GM06990 (cell line): ENCODE measurements around the gene RBMS1.

Experiments
- DNase-seq: peaks from one replicate; pipeline ENCODE4 v3.0.0-alpha.2; 2011; ENCODE audit not compliant: insufficient read length; ENCODE audit errors: extremely low read depth
- H3K27me3 ChIP-seq: replicated peaks from 2 replicates; pipeline ENCODE4 v1.6.0; 2011; ENCODE audit warnings: low read length; ENCODE audit not compliant: control insufficient read depth, insufficient read depth
- H3K36me3 ChIP-seq: 2 replicates; pipeline ENCODE4 v1.5.1; 2011; ENCODE audit warnings: low read length; ENCODE audit not compliant: control insufficient read depth, insufficient read depth
- H3K4me3 ChIP-seq: replicated peaks from 2 replicates; pipeline ENCODE4 v1.5.1; 2011; ENCODE audit warnings: low read depth, mild to moderate bottlenecking, control low read depth, low read length
- TF ChIP-seq, protein P1 (sequence below): IDR thresholded peaks from 2 replicates; pipeline ENCODE4 v1.5.1; 2011; ENCODE audit warnings: low read length, control low read depth, mild to moderate bottlenecking, inconsistent platforms; ENCODE audit not compliant: insufficient read depth, poor library complexity, severe bottlenecking

Gene RBMS1

DNA sequence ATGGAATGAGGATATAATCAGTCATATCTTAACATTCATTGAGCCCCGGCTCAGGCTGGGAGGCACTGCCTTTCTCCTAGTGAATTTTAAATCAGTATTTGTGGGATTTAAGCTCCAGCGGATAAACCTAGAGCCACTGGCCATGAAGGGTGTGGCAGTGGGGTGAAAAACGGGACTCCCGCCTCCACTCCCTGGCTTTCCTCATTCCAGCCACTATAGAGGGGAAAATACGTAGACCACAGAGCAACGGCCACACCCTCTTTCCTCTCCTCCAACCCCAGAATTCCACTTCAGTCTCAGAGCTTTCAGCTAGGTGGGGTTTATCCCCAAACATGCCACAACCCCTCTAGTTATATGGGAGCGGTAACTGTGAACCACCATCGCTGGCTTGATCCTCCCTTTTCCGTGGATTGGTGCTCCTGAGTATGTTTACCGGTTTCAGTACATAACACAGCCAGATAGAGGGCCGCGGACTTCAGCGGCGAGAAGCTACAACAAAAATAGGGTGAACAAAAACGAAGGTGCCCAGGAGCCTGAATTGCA is 223.0 kb downstream of the RBMS1 start:
- TF ChIP-seq, protein P1, sequence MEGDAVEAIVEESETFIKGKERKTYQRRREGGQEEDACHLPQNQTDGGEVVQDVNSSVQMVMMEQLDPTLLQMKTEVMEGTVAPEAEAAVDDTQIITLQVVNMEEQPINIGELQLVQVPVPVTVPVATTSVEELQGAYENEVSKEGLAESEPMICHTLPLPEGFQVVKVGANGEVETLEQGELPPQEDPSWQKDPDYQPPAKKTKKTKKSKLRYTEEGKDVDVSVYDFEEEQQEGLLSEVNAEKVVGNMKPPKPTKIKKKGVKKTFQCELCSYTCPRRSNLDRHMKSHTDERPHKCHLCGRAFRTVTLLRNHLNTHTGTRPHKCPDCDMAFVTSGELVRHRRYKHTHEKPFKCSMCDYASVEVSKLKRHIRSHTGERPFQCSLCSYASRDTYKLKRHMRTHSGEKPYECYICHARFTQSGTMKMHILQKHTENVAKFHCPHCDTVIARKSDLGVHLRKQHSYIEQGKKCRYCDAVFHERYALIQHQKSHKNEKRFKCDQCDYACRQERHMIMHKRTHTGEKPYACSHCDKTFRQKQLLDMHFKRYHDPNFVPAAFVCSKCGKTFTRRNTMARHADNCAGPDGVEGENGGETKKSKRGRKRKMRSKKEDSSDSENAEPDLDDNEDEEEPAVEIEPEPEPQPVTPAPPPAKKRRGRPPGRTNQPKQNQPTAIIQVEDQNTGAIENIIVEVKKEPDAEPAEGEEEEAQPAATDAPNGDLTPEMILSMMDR, result no peak
- Histone ChIP-seq H3K4me3 (no peak overlapping the region), H3K36me3 (no peaks in the 10 kb centered on the region), H3K27me3 (no peaks in the 10 kb centered on the region; the same call in none of the 2 replicates)
- DNase-seq, result no peak

DNA sequence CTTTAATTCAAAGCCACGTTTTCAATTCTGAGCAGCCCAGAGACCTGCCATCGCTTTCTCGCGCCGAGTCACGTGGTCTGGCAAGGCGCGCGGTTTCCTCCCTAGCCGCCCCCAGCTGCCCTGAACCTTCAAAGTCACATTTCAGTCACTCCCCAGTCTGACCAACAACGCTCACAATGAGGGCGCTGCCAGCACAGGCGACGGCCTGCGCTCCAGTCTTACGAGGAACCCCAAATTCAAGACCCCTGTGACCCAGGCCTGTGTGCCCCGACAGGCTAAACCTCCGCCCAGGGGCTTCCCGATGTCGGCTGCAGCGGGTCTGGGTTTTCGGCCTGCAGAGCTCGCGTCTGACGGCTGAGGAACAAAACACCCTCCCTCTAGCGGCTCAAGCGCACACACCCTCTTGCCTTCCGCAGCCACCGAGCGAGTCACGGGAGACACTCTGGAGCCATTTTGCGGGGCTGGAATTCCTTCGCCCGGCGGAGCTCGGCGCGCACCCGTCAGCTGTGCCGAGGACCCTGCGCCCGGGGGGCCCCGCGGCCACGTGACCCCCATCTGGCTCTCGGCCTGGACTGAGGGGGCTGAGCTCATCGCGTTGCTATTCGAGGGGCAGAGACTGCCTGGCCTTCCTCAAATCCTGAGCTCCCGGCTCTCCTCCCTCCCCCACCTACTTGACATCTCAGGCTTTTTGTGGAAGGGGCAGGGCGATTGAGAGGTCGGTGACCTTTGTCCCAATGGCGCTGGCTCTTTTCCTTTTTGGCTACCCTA is 223.6 kb downstream of the RBMS1 start:
- DNase-seq, result peak; percentile 76
- Histone ChIP-seq H3K4me3 (peak overlapping the region; percentile 28), H3K27me3 (no peaks in the 10 kb centered on the region; the same call in none of the 2 replicates), H3K36me3 (no peaks in the 10 kb centered on the region)
- TF ChIP-seq, protein P1, result peak; percentile 60

DNA sequence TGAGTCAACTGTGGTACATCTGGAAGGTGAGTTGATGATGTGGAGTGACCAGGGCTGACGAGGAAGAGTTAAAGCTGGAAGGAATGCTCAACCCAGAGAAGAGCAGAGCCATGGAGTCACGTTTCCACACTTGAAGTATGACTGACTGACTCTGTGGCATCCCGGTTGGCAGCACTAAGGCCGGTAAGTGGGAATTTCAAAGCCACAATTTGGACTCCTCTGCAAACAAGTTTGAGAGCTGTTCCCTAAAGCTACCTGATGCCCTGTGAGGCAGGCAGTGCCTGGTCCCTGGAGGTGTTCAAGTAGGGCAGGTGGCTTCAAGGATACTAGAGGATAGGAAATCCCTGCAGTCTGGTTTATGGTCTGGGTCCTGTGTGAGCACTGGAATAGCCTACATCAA is 224.2 kb downstream of the RBMS1 start:
- DNase-seq, result no peak
- Histone ChIP-seq H3K36me3 (no peaks in the 10 kb centered on the region), H3K27me3 (no peaks in the 10 kb centered on the region; the same call in none of the 2 replicates), H3K4me3 (no peak overlapping the region)
- TF ChIP-seq, protein P1, result no peak

DNA sequence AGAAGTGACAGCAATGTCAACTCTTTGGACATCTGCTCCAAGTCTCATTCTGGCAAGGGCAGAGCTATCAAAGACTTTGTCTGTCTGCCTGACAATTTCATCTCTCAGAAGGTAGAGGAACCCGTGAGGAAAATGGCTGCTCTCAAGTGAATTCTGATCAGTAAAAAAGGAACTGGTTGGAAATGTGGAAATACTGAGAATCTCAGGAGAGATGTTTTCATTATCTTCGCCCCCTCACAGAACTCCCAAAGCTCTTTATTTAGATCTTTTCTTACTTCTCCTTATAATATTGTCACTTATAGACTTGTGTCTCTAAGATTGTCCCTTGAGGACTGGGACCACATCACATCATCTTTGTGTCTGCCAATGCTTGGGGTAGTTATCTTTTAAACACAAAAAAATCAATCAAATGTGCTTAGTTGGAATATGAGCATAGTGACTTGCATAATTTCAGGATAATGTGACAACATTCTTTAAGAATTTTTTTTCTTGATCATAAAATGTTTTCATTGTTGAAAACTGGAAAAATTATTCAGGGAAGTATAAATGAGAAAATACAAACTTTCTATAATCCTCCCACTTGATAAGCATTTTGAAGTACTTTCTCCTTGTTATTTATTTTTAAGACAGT is 225.3 kb downstream of the RBMS1 start:
- no peaks in the 10 kb centered on the region; the same call in none of the 2 replicates for H3K27me3 ChIP-seq
- TF ChIP-seq, protein P1, result no peak
- H3K4me3 ChIP-seq, result no peak overlapping the region
- H3K36me3 ChIP-seq, result no peaks in the 10 kb centered on the region
- DNase-seq, result no peak

DNA sequence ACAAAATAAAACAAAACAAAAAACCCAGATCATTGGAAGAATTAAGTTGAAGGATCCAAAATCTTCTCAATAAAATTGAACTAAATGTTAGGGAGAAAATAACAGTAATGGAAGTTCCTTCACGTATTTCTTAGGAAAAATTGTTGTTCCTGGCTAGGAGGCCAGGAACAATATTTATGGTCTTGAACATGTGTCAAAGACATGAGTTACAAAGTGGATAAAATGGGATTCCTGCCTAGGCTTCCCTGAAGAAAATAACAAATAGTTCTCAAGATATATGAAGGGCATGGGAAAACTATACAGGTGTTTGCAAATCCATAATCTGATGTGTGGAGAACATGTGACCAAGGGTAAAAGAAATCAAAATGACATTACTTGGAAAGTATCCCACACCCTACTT is 225.9 kb downstream of the RBMS1 start:
- Histone ChIP-seq H3K27me3 (peaks cover under 1% of the 10 kb centered on the region), H3K36me3 (no peaks in the 10 kb centered on the region), H3K4me3 (no peak overlapping the region)
- TF ChIP-seq, protein P1, result no peak
- DNase-seq, result no peak
